ENCODE measurements around the gene STAT4. TPM values are rescaled to one million over a fixed set of nuclear protein-coding genes. Genes with fewer than 3 reads are reported as not detected.

The STAT4 gene
- total RNA-seq, 1 donor from 2014 or later = 62.1 TPM

DNA sequence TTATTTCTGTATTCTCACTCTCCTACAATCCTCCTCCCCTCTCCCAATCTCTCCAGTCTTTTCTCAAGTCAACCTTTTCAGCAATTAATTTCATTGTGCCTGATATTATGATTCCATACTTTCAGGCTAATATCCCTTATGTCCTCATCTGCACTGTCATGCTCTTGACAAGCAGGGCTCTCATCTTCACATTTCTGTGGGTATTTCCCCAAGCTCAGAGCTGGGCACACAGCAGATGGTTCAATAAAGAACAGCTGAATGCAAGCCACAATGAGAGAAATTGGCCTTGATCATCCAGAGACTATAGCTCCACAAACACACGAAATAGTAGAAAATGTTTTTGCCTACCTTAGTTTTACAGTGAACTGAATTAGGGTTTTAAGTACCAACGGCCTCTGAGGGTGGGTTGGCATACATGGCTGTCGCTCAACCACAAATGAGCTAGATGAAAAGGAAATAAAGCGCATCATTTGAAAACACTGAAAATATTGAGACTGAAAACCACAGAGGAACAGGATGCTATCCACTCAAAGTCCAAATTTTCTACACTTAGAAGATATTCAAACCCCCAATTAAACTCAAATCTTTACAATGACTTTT, 89.3 kb downstream of the STAT4 start:
- Mint-ChIP-seq H3K4me3 (peak overlapping the region; percentile 34), H3K4me1 (ENCODE audit: low read depth) (peaks cover 67% of the 10 kb centered on the region), H3K27ac (peak overlapping the region; percentile 25), H3K36me3 (ENCODE audit: low read depth) (peaks cover 46% of the 10 kb centered on the region), H3K27me3 (ENCODE audit: insufficient read depth) (no peaks in the 10 kb centered on the region), H3K9me3 (peaks cover 2% of the 10 kb centered on the region)
- intact Hi-C loops (cut with micrococcal nuclease) = no loop called here
- no peak for DNase-seq (ENCODE audit: low spot score)

DNA sequence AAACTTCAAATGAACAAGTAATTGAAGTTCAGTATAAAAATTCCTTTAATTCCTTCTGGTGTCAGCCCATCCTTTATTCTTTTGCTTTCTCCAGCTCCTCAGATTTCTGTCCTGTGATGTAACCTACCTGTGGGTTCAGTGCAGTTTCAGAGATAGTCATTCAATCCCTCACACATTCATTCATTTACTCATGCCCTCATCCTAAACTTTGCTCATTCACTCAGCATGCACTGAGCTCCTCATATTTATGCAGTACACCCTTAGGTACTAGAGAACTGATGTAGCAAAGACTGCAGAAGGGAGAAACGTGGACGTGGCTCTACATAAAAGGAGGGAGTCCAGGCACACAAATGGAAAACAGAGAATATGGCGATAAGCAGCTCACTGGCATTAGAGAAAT, 91.5 kb downstream of the STAT4 start:
- no peak overlapping the region for H3K4me3 Mint-ChIP-seq
- peak overlapping the region; percentile 45 for H3K27ac Mint-ChIP-seq
- intact Hi-C loops (cut with micrococcal nuclease) = loop anchor here (1.0 to 10.0 kb wide), 2 partner anchors 91 to 685 kb away; partner anchors contain the start of gene STAT4
- H3K9me3 Mint-ChIP-seq = peaks cover 2% of the 10 kb centered on the region
- peaks cover 68% of the 10 kb centered on the region for H3K4me1 Mint-ChIP-seq (ENCODE audit: low read depth)
- peaks cover 43% of the 10 kb centered on the region for H3K36me3 Mint-ChIP-seq (ENCODE audit: low read depth)
- H3K27me3 Mint-ChIP-seq (ENCODE audit: insufficient read depth) = no peaks in the 10 kb centered on the region
- no peak for DNase-seq (ENCODE audit: low spot score)

DNA sequence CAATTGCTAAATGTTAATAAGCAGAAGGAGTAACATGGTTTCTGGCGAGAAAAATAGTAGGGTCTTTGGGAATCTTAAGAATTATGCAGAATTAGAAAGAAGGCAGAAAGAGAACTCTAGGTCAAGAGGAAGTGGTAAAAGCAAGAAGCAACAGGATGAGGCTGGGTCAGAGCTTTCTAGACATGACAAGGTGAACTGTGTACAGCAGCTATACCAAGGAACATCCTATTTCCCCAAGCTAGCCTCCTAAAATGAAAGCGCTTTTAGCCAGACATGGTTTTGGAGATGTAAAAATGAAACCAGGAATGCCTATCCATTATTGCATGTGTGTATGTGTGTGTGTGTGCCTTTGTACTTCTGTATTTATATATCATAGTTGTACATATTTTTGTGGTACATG, 94.6 kb downstream of the STAT4 start:
- H3K9me3 Mint-ChIP-seq = no peaks in the 10 kb centered on the region
- intact Hi-C loops (cut with micrococcal nuclease) = loop anchor here (2.0 to 10.0 kb wide), 2 partner anchors 35 to 689 kb away; no protein-coding TSS in a partner anchor
- DNase-seq (ENCODE audit: low spot score) = no peak
- H3K36me3 Mint-ChIP-seq (ENCODE audit: low read depth) = peaks cover 26% of the 10 kb centered on the region
- peak overlapping the region; percentile 60 for H3K27ac Mint-ChIP-seq
- H3K4me3 Mint-ChIP-seq = no peak overlapping the region
- peaks cover 38% of the 10 kb centered on the region for H3K4me1 Mint-ChIP-seq (ENCODE audit: low read depth)
- H3K27me3 Mint-ChIP-seq (ENCODE audit: insufficient read depth) = no peaks in the 10 kb centered on the region

DNA sequence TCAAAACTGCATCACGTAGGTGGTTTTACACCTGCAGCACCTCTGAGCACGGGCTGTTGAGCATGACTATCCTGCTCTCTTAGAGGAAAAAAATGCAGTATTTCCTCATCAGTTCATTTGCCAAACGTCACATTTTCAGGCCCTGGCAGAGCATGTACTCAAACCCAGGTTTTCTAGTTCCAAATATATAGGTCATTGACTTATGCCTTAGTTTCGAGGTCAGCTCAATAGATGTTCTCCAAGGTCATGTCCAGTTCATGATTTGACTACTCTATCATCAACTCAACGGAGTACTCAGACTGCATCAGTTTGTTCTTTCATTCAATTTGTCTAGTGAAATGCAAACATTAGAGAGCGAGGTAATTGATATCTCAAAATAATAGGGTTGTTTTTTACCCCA, 97.5 kb downstream of the STAT4 start:
- H3K36me3 Mint-ChIP-seq (ENCODE audit: low read depth) = peaks cover 18% of the 10 kb centered on the region
- H3K9me3 Mint-ChIP-seq = no peaks in the 10 kb centered on the region
- peaks cover 28% of the 10 kb centered on the region for H3K4me1 Mint-ChIP-seq (ENCODE audit: low read depth)
- intact Hi-C loops (cut with micrococcal nuclease) = loop anchor here (2.0 to 10.0 kb wide), 2 partner anchors 194 to 692 kb away; no protein-coding TSS in a partner anchor
- no peak overlapping the region for H3K4me3 Mint-ChIP-seq
- no peaks in the 10 kb centered on the region for H3K27me3 Mint-ChIP-seq (ENCODE audit: insufficient read depth)
- no peak for DNase-seq (ENCODE audit: low spot score)
- no peak overlapping the region for H3K27ac Mint-ChIP-seq

DNA sequence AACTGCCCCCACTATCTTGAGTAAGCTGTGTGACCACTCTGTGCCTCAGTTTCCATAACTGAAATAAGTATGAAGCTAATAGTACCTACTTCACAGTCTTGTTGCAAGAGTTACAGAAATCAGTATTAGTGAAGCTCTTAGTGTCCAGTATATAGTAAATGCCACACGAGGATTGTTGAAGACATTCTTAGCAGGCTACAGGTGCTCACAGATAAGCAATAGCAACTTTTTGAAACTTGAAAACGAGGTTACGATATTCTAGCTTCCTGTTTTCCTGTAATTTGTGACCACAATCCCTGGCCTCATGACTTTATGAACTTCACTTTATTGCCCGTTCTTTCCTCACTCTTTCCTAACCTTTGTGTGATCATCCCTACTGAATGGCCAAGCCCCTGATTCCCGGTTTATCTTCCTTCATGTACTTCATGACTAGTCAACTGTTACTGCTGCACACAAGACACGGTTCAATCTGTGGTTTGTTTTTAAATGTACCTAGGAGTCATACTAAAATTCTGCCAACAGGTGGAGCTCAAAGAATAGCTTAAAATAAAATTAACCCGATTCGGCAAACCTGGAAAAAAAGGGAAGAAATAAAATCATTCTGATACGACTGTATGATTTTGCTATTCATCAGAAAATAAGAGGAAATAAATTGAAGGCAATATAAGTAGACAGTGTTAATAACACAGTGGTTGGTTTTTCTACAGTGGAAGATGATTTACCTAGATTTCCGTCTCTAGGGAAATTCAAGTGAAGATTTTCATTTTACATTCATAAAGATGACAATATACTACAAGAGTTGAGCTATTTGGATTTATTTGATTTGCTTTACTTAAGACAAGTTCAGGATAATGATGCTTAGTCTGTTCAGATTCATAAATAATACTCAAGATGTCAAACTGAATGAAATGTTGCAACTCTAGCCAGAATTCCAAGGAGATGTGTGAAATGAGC, 98.7 kb downstream of the STAT4 start:
- Mint-ChIP-seq H3K27ac (no peak overlapping the region), H3K4me1 (ENCODE audit: low read depth) (peaks cover 25% of the 10 kb centered on the region), H3K36me3 (ENCODE audit: low read depth) (peaks cover 23% of the 10 kb centered on the region), H3K9me3 (no peaks in the 10 kb centered on the region), H3K27me3 (ENCODE audit: insufficient read depth) (no peaks in the 10 kb centered on the region), H3K4me3 (no peak overlapping the region)
- no peak for DNase-seq (ENCODE audit: low spot score)
- intact Hi-C loops (cut with micrococcal nuclease) = loop anchor here (1.0 to 10.0 kb wide), 6 partner anchors 99 to 693 kb away; no protein-coding TSS in a partner anchor

DNA sequence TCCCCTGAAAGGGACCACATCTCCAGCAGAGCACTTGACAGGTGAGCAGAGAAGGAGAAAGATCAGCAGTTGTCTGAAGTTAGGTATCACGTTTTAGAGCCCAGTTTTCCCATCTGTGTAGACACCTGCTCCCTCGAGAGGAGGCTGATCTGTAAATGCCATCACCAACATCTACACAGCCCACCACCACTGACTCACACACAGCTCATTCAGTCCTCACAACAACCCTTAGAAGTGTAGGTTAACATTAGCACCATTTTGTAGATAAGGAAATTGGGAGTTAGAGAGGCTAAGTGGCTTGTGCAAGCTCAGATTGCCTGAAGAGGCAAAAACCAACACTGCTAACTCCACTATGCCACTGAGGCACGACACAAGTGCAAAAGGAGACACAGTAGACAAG, 99.6 kb downstream of the STAT4 start:
- no peak overlapping the region for H3K27ac Mint-ChIP-seq
- intact Hi-C loops (cut with micrococcal nuclease) = loop anchor here (10.0 kb wide), 1 partner anchor 694 kb away; no protein-coding TSS in a partner anchor
- H3K27me3 Mint-ChIP-seq (ENCODE audit: insufficient read depth) = no peaks in the 10 kb centered on the region
- peaks cover 26% of the 10 kb centered on the region for H3K36me3 Mint-ChIP-seq (ENCODE audit: low read depth)
- DNase-seq (ENCODE audit: low spot score) = no peak
- H3K4me3 Mint-ChIP-seq = no peak overlapping the region
- no peaks in the 10 kb centered on the region for H3K9me3 Mint-ChIP-seq
- H3K4me1 Mint-ChIP-seq (ENCODE audit: low read depth) = peaks cover 18% of the 10 kb centered on the region

DNA sequence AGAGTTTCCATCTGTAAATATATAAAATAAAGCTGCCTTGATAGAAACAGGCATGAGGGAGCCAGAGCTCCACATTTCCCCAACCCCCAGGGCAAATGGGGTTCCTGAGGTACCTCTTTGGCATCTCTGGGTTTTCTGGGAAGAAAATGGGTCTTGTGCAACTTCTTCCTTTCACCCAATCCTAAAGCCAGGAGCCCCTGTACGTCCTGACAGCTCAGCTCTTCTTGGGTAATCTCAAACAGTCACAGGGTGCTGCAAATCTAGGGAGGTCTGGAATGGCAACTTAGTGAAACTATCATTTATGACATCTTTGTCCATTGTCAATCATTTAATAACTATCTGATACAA, 100.2 kb downstream of the STAT4 start:
- H3K27ac Mint-ChIP-seq = no peak overlapping the region
- no peaks in the 10 kb centered on the region for H3K9me3 Mint-ChIP-seq
- intact Hi-C loops (cut with micrococcal nuclease) = loop anchor here (10.0 kb wide), 1 partner anchor 694 kb away; no protein-coding TSS in a partner anchor
- H3K4me3 Mint-ChIP-seq = no peak overlapping the region
- no peaks in the 10 kb centered on the region for H3K27me3 Mint-ChIP-seq (ENCODE audit: insufficient read depth)
- peaks cover 13% of the 10 kb centered on the region for H3K4me1 Mint-ChIP-seq (ENCODE audit: low read depth)
- H3K36me3 Mint-ChIP-seq (ENCODE audit: low read depth) = peaks cover 32% of the 10 kb centered on the region
- no peak for DNase-seq (ENCODE audit: low spot score)

DNA sequence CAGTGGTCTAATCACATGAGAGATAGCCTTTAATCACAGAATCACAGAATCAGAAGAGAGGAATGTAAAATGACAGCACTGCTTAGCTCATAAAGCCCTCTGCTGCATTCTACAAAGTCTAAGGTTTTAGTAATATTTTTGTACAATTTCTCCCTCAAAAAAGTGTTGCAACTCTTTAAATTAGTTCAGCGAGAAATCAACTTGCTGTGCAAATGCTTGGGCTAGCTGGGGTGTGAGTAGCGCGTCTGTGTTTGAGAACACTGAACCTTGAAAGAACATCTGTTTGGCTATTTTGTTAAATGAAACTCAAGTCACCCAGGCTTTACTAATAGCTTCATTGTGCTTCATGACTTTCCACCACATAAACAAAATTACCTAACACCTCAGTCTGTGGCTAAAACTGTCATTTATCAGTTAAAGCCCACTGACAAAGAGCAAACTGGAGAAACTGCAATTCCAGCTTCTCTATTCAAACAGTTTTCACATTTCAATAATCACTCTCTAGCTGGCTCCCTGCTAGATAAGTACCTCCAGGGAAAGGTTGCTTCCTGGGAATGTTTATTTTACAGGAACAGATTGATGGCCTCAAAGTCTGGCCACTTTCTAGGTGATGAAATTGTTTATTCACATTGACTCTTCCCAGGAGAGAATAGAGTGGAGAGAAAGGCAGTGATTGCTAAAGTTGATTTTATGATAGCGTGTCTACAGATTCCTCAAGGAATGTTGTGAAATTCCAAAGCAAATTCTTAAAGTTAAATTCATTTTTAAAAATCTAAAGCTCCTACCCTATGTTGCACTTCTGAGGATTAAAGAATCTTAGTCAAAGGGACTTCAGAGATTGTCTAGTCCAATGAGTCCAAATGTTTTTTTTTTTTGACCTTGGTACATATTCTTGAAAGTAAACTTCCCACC, 100.8 kb downstream of the STAT4 start:
- Mint-ChIP-seq H3K27me3 (ENCODE audit: insufficient read depth) (no peaks in the 10 kb centered on the region), H3K27ac (no peak overlapping the region), H3K9me3 (no peaks in the 10 kb centered on the region), H3K4me1 (ENCODE audit: low read depth) (peaks cover 13% of the 10 kb centered on the region), H3K36me3 (ENCODE audit: low read depth) (peaks cover 36% of the 10 kb centered on the region), H3K4me3 (no peak overlapping the region)
- intact Hi-C loops (cut with micrococcal nuclease) = loop anchor here (10.0 kb wide), 1 partner anchor 695 kb away; no protein-coding TSS in a partner anchor
- DNase-seq (ENCODE audit: low spot score) = no peak

DNA sequence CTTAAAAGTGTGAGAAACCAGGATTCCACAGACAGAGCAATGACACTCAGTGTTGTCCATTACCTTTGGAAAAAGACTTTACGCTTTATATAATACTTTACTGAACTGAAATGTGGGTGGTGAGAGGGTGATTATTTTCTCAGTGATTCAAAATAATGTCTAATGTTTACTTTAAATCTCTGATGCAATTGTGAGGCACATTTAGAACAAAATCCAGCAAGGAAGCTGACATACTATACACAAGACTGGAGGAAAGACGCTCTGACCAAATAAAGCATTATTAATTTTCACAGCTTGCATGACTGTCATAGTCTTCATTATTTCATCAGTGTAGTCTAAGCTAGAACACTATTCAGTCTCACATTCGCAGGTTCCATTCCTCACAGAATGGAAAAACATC, 102.7 kb downstream of the STAT4 start:
- no peak overlapping the region for H3K27ac Mint-ChIP-seq
- intact Hi-C loops (cut with micrococcal nuclease) = no loop called here
- DNase-seq (ENCODE audit: low spot score) = no peak
- peaks cover 45% of the 10 kb centered on the region for H3K36me3 Mint-ChIP-seq (ENCODE audit: low read depth)
- H3K4me1 Mint-ChIP-seq (ENCODE audit: low read depth) = peaks cover 7% of the 10 kb centered on the region
- H3K4me3 Mint-ChIP-seq = no peak overlapping the region
- H3K9me3 Mint-ChIP-seq = peaks cover 8% of the 10 kb centered on the region
- H3K27me3 Mint-ChIP-seq (ENCODE audit: insufficient read depth) = no peaks in the 10 kb centered on the region

DNA sequence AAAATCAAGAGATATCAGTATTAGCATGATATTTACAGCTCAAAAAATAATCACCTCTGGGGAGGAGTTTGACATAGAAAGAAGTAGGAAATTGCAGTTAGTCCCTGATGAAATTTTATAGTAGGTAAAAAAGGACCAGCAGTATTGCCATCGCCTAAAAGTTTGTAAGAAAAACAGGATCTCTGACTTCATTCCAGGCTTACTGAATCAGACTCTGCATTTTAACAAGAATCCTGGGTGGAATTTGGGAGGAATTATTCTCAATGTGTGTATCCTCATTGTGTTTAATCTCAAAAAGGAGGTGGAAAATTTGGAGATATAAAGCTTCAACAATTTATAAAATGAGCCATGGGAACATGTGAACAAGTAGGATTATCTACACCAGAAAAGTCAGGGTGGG, 105.7 kb downstream of the STAT4 start:
- no peaks in the 10 kb centered on the region for H3K27me3 Mint-ChIP-seq (ENCODE audit: insufficient read depth)
- peaks cover 55% of the 10 kb centered on the region for H3K36me3 Mint-ChIP-seq (ENCODE audit: low read depth)
- no peak for DNase-seq (ENCODE audit: low spot score)
- intact Hi-C loops (cut with micrococcal nuclease) = no loop called here
- H3K27ac Mint-ChIP-seq = no peak overlapping the region
- H3K4me3 Mint-ChIP-seq = no peak overlapping the region
- H3K9me3 Mint-ChIP-seq = peaks cover 8% of the 10 kb centered on the region
- H3K4me1 Mint-ChIP-seq (ENCODE audit: low read depth) = peaks cover 17% of the 10 kb centered on the region

DNA sequence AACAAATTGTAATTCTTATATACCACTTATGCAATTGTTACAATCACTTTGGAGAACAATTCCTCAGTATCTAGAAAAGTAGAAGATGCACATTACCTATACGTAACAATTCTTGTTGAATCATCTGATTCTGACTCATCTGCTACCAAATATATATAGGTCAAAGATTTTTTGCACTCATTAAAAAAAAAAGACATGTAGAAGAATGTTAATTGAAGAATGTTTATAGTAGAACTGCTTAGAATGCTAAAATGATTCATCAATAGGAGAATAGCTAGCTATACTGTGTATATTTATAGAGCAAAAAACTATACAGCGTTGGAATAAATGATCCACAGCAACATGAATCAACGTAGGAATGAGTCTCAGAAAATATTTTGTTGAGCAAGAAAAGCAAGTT, 107.4 kb downstream of the STAT4 start:
- intact Hi-C loops (cut with micrococcal nuclease) = no loop called here
- no peak for DNase-seq (ENCODE audit: low spot score)
- H3K36me3 Mint-ChIP-seq (ENCODE audit: low read depth) = peaks cover 67% of the 10 kb centered on the region
- H3K9me3 Mint-ChIP-seq = peaks cover 8% of the 10 kb centered on the region
- H3K4me3 Mint-ChIP-seq = no peak overlapping the region
- peaks cover 26% of the 10 kb centered on the region for H3K4me1 Mint-ChIP-seq (ENCODE audit: low read depth)
- H3K27me3 Mint-ChIP-seq (ENCODE audit: insufficient read depth) = no peaks in the 10 kb centered on the region
- H3K27ac Mint-ChIP-seq = no peak overlapping the region

DNA sequence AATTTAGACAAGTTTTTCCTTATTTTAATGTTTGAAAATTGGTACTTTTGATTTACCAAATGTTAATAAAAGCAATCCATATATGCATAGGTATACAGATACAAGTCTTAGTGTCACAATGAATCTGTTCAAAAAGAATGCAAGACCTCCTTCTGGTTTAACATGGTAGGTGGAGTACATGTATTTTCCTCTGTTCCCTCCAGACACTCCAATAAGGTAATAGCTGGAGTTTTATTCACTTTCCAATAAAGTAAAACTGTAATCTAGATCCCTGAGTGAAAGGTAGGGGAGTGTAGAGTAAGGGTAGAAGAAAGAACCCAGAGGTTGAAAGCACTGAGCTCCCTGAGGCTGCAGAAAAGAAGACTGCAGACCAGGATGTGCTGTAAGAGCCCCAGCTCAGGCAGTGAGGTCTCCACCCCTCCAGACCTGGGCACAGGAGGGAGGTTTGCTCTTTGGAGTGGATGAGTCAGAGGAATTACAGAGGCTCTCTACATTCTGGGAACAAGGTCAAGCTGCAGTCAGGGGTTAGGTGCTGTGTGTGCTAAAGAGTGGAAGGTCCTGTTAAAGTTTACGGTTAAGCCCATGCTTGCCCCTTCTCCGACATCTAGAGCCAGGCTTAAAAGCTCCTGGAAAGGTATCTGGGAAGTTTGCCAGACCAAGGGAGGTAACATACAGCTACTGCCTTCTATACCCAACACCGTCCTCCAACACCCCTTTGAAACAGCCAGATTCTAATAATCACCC, 109.2 kb downstream of the STAT4 start:
- Mint-ChIP-seq H3K27me3 (ENCODE audit: insufficient read depth) (no peaks in the 10 kb centered on the region), H3K9me3 (peaks cover 8% of the 10 kb centered on the region), H3K4me3 (no peak overlapping the region), H3K4me1 (ENCODE audit: low read depth) (peaks cover 44% of the 10 kb centered on the region), H3K27ac (peak overlapping the region; percentile 51), H3K36me3 (ENCODE audit: low read depth) (peaks cover 72% of the 10 kb centered on the region)
- no peak for DNase-seq (ENCODE audit: low spot score)
- intact Hi-C loops (cut with micrococcal nuclease) = no loop called here
